GM18507 (cell line): Measurements from ENCODE around the gene TUBA3D.
A peak's percentile ranks its signal among the peaks of the same experiment; 100 is the strongest.
"Not testable (repeated sequence)": the region's sequence is repeated elsewhere in the genome, so short reads cannot be mapped to it uniquely, and the experiment has no call there.

Experiments used
- DNase-seq: peaks from one replicate; pipeline ENCODE4 v3.0.0; 2011; ENCODE audit warnings: low read depth; ENCODE audit not compliant: insufficient read length; ENCODE audit errors: extremely low spot score
- FAIRE-seq: peaks from 2 replicates; lab custom pipeline; 2011; peaks lifted over from hg19 to GRCh38; lab: Jason Lieb, UNC

TUBA3D gene

DNA sequence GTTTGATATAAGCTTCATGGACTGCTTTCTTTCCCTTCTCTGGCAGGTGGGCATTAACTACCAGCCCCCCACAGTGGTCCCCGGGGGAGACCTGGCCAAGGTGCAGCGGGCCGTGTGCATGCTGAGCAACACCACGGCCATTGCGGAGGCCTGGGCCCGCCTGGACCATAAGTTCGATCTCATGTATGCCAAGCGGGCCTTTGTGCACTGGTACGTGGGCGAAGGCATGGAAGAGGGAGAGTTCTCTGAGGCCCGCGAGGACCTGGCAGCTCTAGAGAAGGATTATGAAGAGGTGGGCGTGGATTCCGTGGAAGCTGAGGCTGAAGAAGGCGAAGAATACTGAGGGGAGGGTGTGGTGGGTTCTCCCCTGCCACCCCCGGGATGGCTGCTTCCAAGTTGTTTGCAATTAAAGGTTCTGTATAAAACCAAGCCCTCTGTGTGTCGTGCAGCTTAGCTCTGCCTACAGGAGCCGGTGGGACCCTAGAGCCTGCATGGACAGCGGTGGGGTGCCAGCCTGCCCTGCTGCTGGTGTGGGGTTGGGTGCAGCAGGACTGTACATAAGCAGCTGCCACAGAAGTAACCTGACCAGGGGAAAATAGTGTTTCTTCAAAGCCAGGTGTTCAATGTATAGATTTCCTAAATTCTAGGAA, 6.7 kb downstream of the TUBA3D start:
- FAIRE-seq, result not testable (repeated sequence)

DNA sequence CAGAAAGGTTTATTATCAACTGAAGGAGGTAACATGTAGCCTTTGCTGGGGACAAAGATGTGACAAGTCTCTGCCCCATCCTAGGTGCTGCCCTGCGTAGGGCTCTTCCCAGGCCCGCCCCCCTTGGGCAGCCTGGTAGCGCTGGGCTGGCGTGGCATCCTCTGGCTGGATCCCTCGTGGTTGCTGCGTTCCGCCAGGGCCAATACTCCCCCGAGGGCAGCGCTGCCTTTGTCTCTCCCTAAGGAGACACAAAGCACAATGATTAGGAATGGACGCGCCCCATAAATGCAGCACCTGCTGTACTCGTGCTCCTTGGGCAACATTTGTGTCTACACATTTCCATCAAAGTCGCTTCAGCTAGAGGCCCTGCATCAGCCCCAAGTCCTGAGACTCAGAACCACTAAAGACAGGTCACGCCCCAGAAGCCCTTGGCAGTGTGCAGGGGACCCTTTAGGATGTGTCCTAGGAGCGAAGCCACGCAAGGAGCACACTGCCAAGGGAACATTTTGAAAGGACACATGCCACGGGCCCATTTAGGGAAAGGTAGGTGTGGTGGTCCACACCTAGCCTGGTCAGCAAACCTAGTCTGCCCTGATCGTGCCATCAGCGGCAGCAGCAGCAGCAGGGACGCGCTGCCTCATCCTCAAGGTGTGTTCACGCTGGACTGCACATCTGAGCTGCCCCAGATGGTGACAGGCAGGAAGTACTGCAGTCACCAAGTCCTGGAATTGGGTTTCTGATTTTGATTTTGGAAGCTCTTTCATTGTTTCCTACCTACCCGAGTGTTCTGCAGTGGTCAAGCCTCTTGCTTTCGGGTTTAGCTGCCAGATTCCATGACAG, 8.3 kb downstream of the TUBA3D start:
- not testable (repeated sequence) for FAIRE-seq, DNase-seq

More for the DNA sequence above, 6.7 kb downstream of the TUBA3D start:
- not testable (repeated sequence) for DNase-seq

DNA sequence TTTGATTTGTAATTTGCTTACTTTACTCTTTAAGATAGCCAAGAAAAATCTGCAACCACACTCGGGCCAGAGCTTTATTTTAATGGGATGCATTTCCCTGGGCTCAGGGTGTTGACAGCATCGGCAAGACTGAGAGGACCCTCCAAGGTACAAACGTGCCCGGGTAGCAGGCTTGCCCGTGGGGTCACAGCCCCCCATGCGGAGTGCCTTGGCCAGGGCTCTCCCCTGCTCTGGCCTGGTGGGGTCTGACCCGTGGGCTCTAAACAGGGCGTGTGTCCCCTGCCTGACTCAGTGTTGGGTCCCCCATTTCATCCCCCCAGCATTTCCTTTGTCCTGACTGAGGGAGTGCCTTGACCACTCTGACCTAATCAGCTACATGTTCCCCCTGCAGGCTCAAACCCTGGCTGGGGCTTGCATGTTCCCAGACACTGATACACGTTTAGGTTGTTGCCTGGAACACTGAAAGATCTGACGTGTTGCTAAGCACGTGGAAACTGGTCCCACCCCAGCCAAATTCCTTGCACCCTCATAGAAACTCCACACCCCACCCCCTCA, 9.1 kb downstream of the TUBA3D start:
- DNase-seq, FAIRE-seq: not testable (repeated sequence)

DNA sequence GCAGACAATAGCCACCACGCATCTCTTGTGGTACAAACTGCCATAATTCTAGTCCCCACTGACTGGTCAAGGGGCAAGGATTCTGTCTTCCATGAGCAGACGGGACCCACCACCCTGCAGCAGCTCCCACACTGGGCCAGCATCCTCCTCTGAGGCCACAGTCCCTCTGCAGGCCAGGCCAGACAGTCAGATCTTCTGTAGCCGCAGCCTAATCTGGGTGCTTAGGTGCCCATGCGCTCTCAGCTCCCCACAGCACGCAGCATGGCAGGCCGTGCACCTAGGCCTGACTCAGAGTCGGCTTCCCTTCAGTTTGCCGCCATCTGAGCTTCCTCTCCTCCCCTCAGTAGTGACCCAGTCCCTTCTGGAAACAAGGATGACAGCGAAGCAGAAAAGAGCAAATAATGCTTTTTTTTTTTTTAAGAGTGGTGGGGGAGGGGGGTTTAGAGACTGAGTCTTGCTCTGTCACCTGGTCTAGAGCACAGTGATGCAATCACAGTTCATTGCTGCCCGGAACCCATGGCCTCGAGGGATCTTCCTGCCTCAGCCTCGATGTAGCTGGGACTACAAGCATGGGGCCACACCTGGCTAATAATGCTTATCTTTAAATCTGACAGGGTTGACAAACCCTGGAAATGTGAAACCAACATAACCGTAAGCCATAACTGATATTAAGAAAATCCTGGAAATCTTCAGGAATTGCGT, 10.4 kb downstream of the TUBA3D start:
- DNase-seq, FAIRE-seq: not testable (repeated sequence)

DNA sequence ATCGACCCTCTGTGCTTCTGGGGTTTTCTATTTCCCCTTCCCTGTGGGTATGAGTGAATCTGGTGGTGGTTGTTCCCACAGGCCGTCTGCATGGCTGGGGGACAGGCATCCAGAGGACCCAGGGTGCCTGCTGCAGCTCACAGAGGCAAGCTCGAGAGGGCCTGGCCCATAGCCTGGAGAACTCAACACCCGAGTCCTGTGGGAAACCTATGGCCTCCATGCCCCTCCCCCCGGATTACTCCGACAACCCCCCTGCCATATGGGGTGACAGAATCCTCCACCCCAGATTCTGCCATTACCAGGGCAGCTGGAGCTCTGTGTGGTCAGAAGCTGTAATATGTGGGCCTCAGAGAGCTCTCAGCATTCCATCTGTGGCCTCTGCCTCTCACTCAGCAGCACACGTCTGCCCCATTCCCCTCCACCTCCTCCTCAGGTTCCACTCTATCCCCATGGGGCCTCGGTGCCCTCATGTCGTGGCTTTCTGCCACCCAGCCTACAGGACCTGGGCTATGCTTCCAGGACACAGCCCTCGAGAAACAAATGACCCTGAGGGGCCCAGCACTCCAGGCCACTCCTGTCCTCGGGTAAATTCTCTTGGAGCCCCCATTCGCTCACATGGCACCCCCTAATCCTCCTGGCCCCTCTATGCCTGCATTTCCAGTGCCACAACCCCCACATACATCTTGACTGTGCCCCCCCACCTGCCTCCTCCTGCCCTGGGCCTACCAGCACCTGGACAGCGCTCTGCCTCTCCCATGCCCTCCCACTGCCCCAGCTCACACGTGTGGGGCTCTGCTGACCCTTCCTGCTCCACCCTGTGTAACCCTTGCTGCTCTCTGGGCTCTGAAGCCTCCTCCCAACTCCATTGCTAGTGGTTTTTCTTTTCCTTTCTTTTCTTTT, 12.6 kb downstream of the TUBA3D start:
- FAIRE-seq (no peak), DNase-seq (no peak)

DNA sequence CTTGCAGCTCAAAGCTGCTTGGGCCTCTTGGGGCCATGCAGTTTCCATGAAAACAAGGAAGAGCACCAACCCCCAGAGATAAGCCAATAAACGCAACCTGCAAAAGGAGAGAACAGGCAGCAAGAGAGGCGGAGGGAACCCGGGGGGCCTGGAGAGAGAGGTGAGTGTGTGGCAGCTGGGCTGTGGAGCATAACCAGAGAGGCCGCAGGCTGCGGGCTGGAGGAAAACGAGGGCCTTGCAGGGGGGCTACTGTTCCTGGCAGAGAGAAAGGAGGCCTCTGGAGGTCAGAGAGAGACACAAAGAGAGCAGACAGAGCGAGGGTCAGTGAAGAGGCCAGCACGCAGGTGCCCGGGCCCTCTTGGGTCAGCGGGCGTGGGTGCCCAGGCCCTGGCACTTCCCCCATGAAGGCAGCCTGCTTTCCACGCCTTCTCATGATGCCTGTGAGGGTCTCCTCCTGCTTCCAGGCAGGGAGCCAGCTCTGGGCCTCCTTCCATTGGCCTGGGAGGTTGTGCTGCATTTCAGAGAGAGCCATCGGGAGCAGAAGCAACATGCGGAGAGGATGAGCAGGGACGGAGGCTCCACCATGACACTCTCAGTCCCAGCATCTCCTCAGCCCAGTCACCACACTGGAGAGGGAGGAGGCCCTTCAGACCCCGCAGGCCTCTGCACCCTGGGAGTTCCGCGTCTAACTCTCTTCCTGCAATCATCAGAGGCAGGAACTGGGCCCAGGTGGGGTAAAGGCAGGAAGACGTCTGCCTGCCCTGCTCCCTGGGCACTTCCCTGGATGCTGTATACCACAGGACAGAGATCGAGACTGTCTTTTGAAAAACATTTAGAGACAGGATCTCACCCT, 14.9 kb downstream of the TUBA3D start:
- peak; percentile 85 for FAIRE-seq
- not testable (repeated sequence) for DNase-seq

DNA sequence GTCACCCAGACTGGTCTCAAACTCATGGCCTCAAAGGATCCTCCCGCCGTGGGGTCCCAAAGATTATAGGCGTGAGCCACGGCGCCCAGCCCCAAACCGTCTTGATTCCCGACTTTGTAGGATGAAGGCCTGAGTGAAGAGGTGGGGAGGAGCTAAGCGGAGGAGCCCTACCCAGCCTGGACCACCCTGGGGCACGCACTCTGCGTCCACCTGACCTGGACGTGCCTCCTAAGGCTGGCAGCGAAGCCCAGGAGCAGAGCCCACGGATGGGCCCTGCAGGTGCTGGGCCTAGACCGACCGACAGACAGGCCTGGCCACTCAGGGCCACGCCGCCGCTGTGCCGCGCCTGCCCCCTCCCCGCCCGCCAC, 15.5 kb downstream of the TUBA3D start:
- not testable (repeated sequence) for DNase-seq
- FAIRE-seq, result peak; percentile 5

DNA sequence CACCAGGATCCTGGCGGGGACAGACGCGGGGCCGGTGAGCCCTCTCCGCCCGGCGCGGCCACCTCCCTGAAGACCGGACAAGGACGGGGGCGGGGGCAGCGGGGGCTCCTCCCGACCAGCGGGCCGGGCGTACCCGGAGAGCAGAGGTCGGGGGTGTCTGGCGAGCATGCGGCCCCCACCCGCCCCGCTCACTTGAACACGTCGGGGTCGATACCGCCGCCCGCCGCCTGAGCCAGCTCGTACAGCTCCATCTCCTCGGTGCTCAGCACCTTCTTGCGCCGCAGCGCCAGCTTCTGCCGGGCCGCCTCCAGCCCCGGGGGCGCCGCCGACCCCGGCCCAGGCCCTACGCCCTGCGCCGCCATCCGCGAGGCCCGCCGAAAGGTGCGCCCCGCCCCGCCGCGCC, 16.1 kb downstream of the TUBA3D start, which contains the start of gene MZT2A:
Gene MZT2A, minus strand, starts transcription at position 383 of the 403 bp plus-strand sequence. Its CDS starts 21 bp downstream, at position 362.
- FAIRE-seq, DNase-seq: not testable (repeated sequence)

DNA sequence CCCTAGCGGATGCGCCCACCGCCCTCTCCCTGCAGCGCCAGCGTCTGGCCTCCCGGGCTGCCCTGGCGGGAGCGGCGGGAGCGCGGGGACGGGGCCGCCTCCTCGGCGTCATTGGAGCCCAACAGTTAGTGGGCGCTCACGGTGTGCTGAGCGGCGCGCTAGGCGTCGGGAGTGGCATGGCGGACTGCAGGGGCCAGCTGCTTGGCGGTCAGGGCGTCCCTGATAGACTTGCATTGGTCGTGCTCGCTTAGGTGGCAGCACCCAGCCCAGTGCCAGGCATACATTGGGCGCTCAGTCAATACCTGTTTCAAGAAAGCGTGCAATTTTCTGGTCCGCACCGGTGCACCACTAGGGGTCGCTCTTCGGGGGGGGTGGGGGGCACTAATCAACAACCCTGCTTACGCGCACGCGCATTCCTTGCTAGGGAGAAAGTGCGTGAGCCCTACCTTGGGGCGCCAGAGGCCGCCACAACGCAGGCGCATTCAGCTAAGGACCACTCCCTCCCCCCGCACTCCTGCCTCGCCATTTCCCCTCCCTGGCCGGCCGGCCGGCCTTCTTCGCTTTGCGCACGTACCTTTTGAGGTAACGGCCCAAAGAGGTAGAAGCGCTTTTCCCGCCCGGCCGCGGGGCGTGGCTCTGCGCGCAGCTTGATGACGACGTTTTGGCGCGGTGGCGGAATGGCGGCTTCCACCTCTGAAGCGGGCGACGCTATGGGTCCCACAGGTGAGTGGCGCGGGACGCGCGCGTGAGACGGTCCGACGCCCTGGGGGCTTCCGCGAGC, 16.7 kb downstream of the TUBA3D start:
- DNase-seq, result peak; percentile 90
- peak; percentile 91 for FAIRE-seq

DNA sequence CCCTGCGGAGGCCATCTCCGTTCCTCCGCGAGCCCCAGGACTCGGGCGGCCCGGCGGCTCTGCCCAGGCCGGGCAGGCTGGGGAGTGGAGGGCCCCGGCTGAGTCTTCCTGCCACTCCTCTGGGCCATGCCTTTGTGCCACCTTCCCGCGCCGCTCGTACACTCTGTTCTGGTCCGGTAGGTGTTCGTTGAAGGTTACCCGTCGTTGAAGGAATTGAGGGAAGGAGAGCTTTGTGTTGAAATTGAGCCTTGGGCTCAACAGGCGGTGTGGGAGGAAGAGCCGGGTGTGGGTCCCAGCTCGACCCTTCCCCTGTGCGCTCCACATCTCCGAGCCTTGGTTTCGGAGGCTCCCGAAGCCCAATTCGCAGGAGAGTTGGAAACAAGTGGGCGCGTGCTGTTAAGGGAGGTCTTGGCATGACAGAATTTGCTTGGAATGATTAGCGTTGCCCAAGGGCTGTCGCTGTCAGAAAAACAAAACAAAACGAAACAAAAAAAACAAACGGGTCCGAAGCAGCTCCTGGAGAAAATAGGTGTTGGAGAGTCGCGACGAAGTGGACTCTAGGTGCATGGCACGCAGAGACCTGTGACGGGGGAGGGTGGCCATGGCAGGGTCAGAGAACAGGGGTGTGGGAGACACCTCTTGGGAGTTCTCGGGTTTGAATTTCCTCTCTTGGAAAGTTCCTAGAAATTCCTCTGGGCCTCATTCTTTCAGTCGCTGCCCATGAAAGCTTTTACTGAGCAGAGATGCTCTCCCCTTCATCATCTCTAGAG, 17.5 kb downstream of the TUBA3D start:
- no peak for FAIRE-seq
- no peak for DNase-seq

DNA sequence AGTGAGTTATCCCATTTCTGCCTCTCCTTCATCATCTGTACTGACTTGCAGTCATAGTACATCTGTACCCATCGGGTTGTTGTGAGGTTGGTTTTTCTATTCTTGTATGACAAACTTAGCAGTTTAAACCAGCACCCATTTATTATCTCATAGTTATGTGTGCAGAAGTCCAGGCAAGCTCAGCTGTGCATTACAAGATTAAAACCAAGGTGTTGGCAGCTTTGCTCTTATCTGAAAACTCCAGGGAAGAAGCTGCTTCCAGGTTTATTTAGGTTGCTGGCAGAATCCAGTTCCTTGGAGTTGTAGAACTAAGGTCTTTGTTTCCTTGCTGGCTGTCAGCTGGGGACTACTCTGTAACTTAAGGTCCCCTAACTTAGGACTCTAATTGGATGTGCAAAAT, 19.6 kb downstream of the TUBA3D start:
- not testable (repeated sequence) for DNase-seq, FAIRE-seq

DNA sequence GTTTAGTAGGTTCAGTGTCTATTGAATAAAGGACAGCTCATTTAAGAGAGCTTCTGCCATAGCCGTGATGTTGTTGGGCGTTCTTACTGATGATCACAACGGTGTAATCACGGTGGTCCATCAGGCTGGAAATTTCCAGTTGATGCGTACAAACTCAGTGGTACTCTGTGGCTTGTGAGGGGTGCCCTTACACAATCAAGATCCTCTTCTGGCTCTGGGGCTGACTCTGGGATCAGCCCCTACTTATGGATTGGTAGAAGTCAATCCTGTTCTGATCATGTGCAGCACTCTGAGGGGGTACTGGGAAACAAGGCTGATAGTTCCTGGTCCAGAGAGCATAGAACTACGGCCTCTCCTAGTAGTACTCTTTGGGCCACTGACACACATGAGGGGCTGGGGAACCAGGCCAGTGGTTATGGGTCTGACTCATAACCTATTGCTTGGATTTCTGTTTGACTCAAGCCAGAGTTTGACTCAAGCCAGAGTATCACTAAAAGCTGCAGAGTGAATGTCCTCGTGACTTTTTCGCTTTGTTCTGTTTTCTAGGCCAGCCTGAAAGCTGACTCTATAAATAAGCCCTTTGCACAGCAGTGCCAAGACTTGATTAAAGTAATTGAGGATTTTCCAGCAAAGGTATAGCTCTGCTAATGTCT, 22.5 kb downstream of the TUBA3D start:
- not testable (repeated sequence) for DNase-seq, FAIRE-seq

DNA sequence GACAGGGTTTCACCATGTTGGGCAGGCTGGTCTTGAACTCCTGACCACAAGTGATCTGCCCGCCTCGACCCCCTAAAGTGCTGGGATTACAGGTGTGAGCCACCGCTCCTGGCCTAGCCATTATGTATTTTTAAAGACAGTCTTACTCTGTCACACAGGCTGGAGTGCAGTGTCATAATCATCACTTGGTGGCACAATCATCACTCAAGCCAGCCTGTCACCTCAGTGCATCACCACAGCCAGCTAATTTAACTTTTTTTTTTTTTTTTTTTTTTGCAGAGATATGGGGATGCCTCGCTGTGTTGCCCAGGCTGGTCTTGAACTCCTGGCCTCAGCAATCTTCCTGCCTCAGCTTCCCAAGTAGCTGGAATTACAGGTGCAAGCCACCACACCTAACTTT, 27.7 kb downstream of the TUBA3D start:
- DNase-seq, FAIRE-seq: not testable (repeated sequence)

DNA sequence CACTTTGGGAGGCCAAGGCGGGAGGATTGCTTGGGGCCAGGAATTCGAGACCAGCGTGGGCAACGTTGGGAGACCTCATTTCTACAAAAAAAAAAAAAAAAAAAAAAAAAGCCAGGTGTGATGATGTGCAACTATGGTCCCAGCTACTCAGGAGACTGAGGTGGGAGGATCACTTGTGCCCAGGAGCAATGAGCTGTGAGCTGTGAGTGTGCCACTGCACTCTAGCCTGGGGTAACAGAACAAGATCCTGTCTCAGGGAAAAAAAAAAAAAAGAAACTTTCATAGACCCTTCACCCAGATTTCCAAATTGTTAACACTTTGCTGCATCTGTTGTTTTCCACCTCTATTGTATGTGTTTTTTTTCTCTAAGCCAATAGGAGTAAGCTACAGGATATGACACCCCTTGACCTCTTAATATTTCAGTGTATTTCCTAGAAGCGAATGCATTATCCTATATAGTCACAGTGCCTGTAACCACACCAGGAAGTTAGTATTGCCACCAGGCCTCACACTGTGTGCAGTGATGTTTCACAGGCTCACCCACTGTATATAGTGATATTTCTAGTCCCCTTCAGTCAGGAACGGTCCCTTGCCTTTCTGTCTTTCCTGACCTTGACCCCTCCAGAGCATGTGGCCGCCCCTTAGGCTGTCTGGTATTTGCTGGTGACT, 28.3 kb downstream of the TUBA3D start:
- not testable (repeated sequence) for DNase-seq
- peak; percentile 24 for FAIRE-seq

DNA sequence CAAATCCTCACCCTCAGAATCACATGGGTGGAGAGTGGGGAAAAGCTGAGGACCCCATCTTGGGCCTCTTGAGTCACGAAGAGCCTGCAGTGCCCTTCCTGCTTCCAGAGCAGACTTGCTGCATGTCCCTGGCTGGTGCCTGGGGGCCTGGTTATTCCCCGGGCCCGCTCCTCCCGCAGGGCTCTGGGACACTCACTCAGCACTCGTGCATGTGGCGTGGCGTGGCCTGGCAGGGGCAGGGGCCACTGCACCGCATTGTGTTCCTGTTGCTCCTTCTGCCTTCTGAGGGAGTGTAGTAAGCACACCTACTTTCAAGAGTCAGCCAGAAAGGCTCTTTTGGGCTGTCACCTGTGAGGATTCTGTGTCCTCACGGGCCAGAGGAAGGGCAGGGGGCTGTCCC, 33.7 kb downstream of the TUBA3D start:
- DNase-seq, result no peak
- FAIRE-seq, result no peak
